AG10803 (cell line): ENCODE data around the gene ANTXR1.

Experiments used
- DNase-seq: peaks from one replicate; pipeline ENCODE4 v3.0.0; 2010; ENCODE audit warnings: low read depth
- H3K4me3 ChIP-seq: 2 replicates; pipeline ENCODE4 v1.5.1; 2011; ENCODE audit warnings: mild to moderate bottlenecking, low read length, control low read depth
- CTCF ChIP-seq: conservative IDR thresholded peaks from 2 replicates; pipeline ENCODE4 v1.5.1; 2011; ENCODE audit warnings: mild to moderate bottlenecking, low read length, control low read depth, inconsistent platforms

Gene ANTXR1

GRCh38 chr2:68974251-68974650 is 38.7 kb upstream of the ANTXR1 start, which contains the start of gene GKN1:
TSS of gene GKN1 (plus strand) at chr2:68974636. CDS start at chr2:68974678, 42 bp downstream.
- peak; percentile 40 for DNase-seq
- TF ChIP-seq CTCF, result no peak
- no peak within 1 kb of the TSS for H3K4me3 ChIP-seq

DNA sequence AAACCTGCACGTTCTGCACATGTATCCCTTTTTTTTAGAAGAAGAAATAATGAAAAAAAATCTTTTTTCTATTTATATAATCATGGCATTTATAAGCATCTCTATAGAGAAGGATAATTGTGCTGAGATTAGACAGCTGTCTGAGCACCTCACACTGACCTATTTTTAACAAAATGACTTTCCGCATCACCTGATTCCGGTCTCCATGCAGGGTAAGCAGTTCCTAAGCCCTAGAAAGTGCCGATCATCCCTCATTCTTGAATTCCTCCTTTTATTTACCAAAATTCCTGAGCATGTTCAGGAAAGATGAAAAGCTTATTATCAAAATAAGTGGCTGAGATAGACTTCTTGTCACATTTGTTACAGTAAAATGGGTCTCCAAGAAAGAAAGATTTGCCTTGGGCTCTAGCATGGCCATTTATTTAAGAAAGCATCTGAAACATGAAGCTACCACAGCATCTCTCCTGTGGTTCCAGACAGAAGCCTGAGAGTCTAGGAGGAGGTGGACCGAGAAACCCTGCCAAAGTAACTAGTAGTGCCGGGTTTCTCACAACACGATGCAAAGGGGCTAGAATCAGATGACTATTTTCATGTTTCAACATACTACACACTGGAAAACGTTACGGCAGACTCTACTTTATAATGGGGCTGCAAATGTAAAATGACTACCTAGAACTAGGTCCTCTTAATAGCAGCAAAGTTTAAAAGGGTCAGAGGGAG is 37.9 kb upstream of the ANTXR1 start:
- peak; percentile 16 for DNase-seq
- no peak overlapping the region for H3K4me3 ChIP-seq
- no peak for TF ChIP-seq CTCF

DNA sequence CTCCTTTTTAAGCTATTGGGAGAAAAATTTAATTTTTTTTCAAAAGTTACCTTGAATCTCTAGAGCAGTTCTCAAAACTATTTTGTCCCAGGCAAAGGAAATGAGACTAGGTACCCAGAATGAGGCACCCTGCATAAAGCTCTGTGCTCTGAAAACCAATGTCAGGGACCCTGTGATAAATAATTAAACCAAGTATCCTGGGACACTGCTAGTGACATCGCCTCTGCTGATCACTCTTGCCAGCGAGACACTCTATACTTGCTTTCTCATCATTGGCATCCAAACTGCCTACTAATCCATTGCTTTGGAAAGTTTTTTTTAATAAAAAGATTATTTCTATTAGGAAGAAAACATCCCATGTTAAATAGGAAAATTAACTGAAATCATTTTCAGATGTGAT is 37.1 kb upstream of the ANTXR1 start:
- no peak for DNase-seq
- no peak overlapping the region for H3K4me3 ChIP-seq
- TF ChIP-seq CTCF, result no peak

GRCh38 chr2:68977453-68977852 is 35.5 kb upstream of the ANTXR1 start:
- TF ChIP-seq CTCF, result no peak
- H3K4me3 ChIP-seq, result no peak overlapping the region
- no peak for DNase-seq

DNA sequence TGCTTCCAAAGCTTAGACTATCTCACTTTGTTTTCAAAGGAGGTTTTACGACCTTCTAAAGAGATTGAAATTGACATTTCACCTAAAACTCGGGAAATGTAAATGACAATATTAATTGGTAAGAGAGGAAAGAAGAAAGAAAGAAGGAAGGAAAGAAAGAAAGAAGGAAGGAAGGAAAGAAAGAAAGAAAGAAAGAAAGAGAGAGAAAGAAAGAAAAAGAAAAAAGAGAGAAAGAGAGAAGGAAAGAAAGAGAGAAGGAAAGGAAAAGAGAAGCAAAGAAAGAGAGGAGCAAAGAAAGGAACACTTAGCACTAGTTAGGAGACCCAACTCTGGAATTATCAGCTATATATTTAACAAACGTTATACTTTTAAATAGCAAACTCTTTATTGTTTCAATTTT is 34.9 kb upstream of the ANTXR1 start:
- no peak overlapping the region for H3K4me3 ChIP-seq
- no peak for TF ChIP-seq CTCF
- no peak for DNase-seq

GRCh38 chr2:68980956-68981355 is 32.0 kb upstream of the ANTXR1 start:
- H3K4me3 ChIP-seq, result no peak overlapping the region
- no peak for DNase-seq

More at GRCh38 chr2:68980956-68981355, 32.0 kb upstream of the ANTXR1 start:
- no peak for TF ChIP-seq CTCF
